HG03442 (cell line): ENCODE data around the gene CTNND1.
A peak's percentile ranks its signal among the peaks of the same experiment; 100 is the strongest.
"Not testable (repeated sequence)": the region's sequence is repeated elsewhere in the genome, so short reads cannot be mapped to it uniquely, and the experiment has no call there.

ENCODE experiments used
- ATAC-seq: cut with Tn5 transposase; IDR thresholded peaks from one replicate; pipeline ENCODE4 v1.9.1; 2021; ENCODE audit warnings: mild to moderate bottlenecking, moderate library complexity; ENCODE audit not compliant: unreplicated experiment

CTNND1 gene, protein sequence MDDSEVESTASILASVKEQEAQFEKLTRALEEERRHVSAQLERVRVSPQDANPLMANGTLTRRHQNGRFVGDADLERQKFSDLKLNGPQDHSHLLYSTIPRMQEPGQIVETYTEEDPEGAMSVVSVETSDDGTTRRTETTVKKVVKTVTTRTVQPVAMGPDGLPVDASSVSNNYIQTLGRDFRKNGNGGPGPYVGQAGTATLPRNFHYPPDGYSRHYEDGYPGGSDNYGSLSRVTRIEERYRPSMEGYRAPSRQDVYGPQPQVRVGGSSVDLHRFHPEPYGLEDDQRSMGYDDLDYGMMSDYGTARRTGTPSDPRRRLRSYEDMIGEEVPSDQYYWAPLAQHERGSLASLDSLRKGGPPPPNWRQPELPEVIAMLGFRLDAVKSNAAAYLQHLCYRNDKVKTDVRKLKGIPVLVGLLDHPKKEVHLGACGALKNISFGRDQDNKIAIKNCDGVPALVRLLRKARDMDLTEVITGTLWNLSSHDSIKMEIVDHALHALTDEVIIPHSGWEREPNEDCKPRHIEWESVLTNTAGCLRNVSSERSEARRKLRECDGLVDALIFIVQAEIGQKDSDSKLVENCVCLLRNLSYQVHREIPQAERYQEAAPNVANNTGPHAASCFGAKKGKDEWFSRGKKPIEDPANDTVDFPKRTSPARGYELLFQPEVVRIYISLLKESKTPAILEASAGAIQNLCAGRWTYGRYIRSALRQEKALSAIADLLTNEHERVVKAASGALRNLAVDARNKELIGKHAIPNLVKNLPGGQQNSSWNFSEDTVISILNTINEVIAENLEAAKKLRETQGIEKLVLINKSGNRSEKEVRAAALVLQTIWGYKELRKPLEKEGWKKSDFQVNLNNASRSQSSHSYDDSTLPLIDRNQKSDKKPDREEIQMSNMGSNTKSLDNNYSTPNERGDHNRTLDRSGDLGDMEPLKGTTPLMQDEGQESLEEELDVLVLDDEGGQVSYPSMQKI

DNA sequence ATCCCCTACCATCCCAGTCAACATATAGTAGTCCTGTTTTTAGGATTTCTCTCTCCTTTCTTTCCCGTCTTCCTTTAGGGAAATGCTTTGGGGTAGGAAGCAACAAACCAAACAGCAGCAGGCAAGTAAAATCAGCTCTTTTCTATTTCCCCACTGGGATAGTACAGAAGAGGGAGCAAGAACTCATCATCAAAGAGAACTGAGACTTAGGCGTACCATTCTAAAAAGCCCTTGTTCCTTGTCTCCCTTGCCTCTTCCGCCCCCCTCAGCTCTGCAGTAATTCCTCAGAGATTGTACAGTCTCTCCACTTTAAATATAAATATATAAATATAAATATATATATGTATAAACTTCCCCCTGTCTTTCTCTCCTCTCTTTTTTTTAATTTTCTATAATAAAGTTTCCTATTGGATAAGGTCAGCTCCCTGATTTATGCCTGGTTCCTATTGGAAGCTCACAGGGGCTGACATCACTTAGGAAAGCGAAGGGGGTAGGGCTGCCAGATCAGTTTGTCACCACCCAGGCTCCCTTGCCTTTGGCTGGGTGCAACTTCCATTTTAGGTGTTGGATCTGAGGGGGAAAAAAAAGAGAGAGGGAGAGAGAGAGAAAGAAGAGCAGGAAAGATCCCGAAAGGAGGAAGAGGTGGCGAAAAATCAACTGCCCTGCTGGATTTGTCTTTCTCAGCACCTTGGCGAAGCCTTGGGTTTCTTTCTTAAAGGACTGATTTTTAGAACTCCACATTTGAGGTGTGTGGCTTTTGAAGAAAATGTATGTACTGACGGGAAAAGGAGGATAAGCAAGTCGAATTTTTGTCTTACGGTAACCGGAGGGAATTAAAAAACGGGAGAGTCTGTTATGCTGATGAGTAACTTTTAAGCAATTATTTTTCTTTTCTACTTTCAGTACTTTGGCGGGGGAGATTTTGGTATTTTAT lies at the start of gene CTNND1:
TSS of gene CTNND1 (plus strand) at position 502 of the 934 bp plus-strand sequence. CDS start 29,677 bp downstream, outside the sequence.
- peak; percentile 92 for ATAC-seq

GRCh38 chr11:57712256-57713150 lies 49.1 kb upstream of the CTNND1 start, which contains the start of gene TMX2:
TMX2 (plus strand) TSS chr11:57712593; CDS start chr11:57712619, 26 bp downstream.
- ATAC-seq: peak; percentile 95

GRCh38 chr11:57713835-57714234 lies 47.8 kb upstream of the CTNND1 start:
- no peak for ATAC-seq

DNA sequence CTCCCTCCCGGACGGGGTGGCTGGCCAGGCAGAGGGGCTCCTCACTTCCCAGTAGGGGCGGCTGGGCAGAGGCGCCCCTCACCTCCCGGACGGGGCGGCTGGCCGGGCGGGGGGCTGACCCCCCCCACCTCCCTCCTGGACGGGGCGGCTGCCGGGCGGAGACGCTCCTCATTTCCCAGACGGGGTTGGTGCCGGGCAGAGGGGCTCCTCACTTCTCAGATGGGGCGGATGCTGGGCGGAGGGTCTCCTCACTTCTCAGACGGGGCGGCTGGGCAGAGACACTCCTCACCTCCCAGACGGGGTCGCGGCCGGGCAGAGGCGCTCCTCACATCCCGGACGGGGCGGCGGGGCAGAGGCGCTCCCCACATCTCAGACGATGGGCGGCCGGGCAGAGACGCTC lies 44.9 kb upstream of the CTNND1 start:
- not testable (repeated sequence) for ATAC-seq

GRCh38 chr11:57727185-57727584 lies 34.4 kb upstream of the CTNND1 start:
- no peak for ATAC-seq

DNA sequence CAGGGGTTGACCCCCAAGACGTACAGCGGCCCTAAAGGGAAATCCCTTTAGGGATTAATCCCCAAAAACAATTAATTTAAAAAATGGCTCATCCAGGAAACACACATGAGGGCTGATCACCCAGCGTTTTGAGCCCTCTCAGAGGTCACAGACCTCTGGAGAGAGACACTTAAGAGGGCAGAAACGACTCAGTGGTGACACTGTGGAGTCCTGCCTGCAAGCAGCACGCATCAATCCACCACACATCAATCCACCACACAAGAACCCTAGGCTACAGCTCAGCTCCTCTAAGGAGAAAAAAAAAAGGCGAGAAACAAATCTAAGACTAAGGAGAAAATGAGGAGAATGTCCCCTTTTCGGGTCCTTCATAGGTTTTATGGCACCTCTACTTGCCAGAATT lies 32.8 kb upstream of the CTNND1 start:
- no peak for ATAC-seq

DNA sequence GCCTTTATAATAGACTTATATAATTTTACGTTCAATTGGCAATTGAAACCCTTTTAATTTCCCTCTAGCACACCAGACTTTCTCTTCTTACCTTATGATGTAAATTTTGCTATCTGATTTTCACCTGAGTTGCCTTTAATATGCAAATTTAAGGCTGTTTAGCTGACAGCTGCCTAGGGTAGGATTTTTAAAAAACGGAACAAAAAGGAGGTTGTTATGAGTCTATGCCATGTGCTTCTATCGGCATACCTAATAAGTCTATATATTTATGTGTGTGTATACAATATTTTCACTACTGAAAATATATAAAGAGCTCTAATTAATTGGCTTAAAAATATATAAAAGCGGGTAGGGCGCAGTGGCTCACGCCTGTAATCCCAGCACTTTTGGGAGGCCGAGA lies 32.1 kb upstream of the CTNND1 start:
- ATAC-seq: no peak

GRCh38 chr11:57732661-57733060 lies 28.9 kb upstream of the CTNND1 start:
- no peak for ATAC-seq

GRCh38 chr11:57735619-57736298 lies 25.8 kb upstream of the CTNND1 start:
- no peak for ATAC-seq

GRCh38 chr11:57741132-57742086 lies 20.2 kb upstream of the CTNND1 start, which contains the start of gene SELENOH:
SELENOH (plus strand) TSS chr11:57741491; CDS start chr11:57741596, 105 bp downstream.
- peak; percentile 88 for ATAC-seq

DNA sequence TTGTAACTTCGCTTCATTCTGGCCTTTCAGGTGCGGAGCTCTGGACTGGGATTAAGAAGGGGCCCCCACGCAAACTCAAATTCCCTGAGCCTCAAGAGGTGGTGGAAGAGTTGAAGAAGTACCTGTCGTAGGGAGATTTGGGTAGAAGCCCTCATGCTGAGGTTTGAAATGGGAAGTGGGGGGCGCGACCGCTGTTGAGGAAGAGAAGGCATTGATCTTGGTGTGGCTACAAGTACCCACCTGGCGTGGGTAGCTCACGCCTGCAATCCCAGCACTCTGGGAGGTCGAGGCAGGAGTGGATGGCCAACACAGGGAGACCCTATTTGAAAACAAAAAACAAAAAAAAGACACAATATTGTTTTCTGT lies 19.5 kb upstream of the CTNND1 start:
- no peak for ATAC-seq

- ATAC-seq: no peak
Measured at GRCh38 chr11:57744357-57744756, 17.2 kb upstream of the CTNND1 start.

DNA sequence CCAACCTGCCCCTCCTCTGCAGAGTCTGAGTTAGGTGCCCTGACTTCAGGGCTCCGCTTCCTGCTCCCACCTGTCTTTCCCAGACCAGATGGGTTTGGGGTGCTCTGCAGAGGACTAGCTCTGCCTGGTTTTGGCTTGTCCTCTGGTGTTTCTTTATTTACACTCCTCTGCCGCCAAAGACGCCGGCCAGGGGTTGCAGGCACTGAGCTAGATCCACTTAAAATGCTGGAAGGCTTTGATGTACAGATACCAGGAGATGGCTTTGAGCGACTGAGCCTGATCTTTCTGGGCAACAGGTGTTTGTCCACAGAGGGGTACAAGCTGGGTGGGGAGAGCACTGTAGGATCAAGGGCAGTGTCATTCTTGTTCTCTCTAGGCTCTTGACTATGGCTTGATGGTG lies 16.4 kb upstream of the CTNND1 start:
- ATAC-seq: no peak

DNA sequence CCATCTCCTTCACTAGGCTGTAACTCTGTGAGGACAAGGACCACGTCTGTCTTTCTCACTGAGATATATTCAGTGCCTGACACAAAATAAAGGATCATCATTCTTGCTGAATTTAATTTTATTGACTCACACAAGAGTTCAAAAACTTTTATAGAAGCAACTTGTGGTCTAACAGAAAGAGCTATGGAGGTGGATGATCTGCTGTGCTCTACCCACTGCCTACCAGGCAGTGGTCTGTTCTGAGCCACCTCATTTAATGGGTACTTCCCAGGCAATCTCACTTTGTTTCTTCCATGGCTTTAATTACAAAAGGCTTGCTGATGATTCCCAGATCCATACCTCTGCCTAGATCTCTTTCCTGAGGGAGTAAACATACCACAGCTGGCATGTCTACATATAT lies 14.7 kb upstream of the CTNND1 start:
- ATAC-seq: no peak

GRCh38 chr11:57751176-57751575 lies 10.4 kb upstream of the CTNND1 start:
- no peak for ATAC-seq

- ATAC-seq: no peak
Measured at GRCh38 chr11:57751676-57752253, 9.8 kb upstream of the CTNND1 start, which contains the start of gene BTBD18. BTBD18 (minus strand) TSS chr11:57751819; CDS start chr11:57751188, 631 bp downstream.

- ATAC-seq: no peak
Measured at GRCh38 chr11:57752954-57753353, 8.6 kb upstream of the CTNND1 start.
